GM18907 (cell line): ENCODE measurements around the gene TEX29.

Experiments used
- ATAC-seq: cut with Tn5 transposase; IDR thresholded peaks from one replicate; pipeline ENCODE4 v1.9.1; 2021; ENCODE audit warnings: mild to moderate bottlenecking, moderate library complexity; ENCODE audit not compliant: unreplicated experiment

The TEX29 gene

DNA sequence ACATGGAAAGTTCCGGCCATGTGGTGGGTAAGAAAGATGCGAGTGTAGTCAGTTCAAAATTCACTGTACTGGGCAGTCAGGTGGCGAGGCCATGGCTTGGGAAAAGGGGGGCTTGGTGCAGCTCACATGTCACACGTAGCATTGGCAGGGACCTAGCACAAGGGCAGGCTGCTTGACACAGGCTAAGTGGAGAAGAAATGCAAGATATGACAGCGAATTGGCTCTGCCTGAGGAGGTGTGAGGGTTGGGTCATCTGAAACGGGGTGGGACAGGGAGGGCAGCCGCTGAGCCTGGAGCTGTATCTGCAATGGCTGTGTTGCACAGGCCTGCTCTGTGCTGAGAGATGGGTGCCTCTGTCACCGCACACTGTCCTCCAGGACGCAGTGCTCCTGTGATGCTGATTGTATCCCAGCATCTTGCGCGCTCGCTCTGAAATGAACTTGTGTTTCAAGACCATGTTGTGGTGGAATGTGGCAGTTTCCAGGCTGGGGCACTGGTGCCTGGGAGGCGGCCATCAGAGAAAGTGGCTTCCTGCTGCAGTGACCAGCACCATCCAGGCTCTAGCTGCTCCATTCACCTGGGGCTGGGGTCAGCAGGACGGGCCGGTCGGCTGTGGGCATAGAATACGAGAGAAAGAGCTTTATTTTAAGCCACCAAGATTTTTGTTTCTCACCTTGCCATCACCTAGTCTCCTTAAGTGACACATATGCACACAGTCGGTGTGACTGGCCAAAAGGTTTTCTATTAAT is 70.3 kb downstream of the TEX29 start:
- ATAC-seq: no peak

DNA sequence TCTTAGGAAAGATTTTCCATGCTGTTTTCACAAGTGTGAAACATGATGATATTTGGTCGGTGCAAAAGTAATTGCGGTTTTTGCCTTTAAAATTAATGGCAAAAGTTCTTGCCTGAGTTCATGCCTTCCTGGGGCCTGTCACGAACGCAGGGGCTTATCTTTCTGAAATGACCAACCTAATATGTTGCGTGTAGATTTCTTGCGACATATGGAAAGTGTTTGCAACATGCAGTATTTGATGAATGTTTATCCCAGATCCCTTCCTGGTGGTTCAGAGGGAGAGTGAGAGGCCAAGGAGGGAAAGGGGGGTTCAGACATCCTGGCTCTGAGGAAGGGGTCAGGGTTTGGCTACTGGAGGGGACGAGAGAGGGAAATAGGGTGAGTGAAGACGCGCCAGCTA is 72.0 kb downstream of the TEX29 start:
- ATAC-seq: no peak

- no peak for ATAC-seq
Observed at GRCh38 chr13:111393221-111393790, 72.9 kb downstream of the TEX29 start.
